ENCODE data around the gene RBBP8NL. TPM values are rescaled to one million over a fixed set of nuclear protein-coding genes. Genes with fewer than 3 reads are reported as not detected.

RBBP8NL gene
- total RNA-seq, 4 donors from 2014 or later = not detected

- WGBS, 2 donors = 69 to 79% methylated on average over 20 to 22 of the region's 22 CpGs
- no peak for DNase-seq (ENCODE audit: low spot score in 2 of 2)
- Histone ChIP-seq H3K4me3 (no peak overlapping the region), H3K36me3 (no peaks in the 10 kb centered on the region), H3K27ac (peak overlapping the region in 1 of 4 donors; percentile 66), H3K4me1 (peaks cover 0 to 16% (median 9%) of the 10 kb centered on the region in 4 donors), H3K9me3 (no peaks in the 10 kb centered on the region), H3K27me3 (peaks cover 0 to 17% of the 10 kb centered on the region in 2 donors)
- TF ChIP-seq EP300 (IDR thresholded peaks at IDR 0.05) (no peak), CTCF (IDR thresholded peaks at IDR 0.05) (no peak)
Measured at GRCh38 chr20:62412194-62413024, 14.9 kb downstream of the RBBP8NL start.

GRCh38 chr20:62411479-62412193 is 15.7 kb downstream of the RBBP8NL start:
- Histone ChIP-seq H3K9me3 (no peaks in the 10 kb centered on the region), H3K27ac (peak overlapping the region in 1 of 4 donors; percentile 66), H3K27me3 (peaks cover 0 to 17% of the 10 kb centered on the region in 2 donors), H3K36me3 (no peaks in the 10 kb centered on the region), H3K4me3 (no peak overlapping the region), H3K4me1 (peaks cover 0 to 19% (median 11%) of the 10 kb centered on the region in 4 donors)
- 69 to 81% methylated on average over 12 to 24 of the region's 24 CpGs for WGBS, 2 donors
- no peak for TF ChIP-seq CTCF (IDR thresholded peaks at IDR 0.05)
- no peak for TF ChIP-seq EP300 (IDR thresholded peaks at IDR 0.05)
- DNase-seq (ENCODE audit: low spot score in 2 of 2) = no peak

- TF ChIP-seq EP300 (IDR thresholded peaks at IDR 0.05) = no peak
- no peak for TF ChIP-seq POLR2A (IDR thresholded peaks at IDR 0.05)
- TF ChIP-seq CTCF (IDR thresholded peaks at IDR 0.05) = no peak
- 64 to 76% methylated on average over 6 to 13 of the region's 19 CpGs for WGBS, 2 donors
- H3K4me3 ChIP-seq = no peak overlapping the region
- H3K27ac ChIP-seq = peak overlapping the region in 1 of 4 donors; percentile 66
- peaks cover 0 to 13% of the 10 kb centered on the region in 2 donors for H3K27me3 ChIP-seq
- H3K9me3 ChIP-seq = no peaks in the 10 kb centered on the region
- DNase-seq (ENCODE audit: low spot score in 2 of 2) = no peak
- H3K36me3 ChIP-seq = no peaks in the 10 kb centered on the region
- H3K4me1 ChIP-seq = peaks cover 0 to 27% (median 18%) of the 10 kb centered on the region in 4 donors
Measured at GRCh38 chr20:62410746-62411478, 16.4 kb downstream of the RBBP8NL start.

- Histone ChIP-seq H3K36me3 (no peaks in the 10 kb centered on the region), H3K4me1 (peaks cover 0 to 34% (median 24%) of the 10 kb centered on the region in 4 donors), H3K4me3 (no peak overlapping the region), H3K27me3 (peaks cover 0 to 8% of the 10 kb centered on the region in 2 donors), H3K27ac (peak overlapping the region in 1 of 4 donors; percentile 66), H3K9me3 (no peaks in the 10 kb centered on the region)
- 3 to 12% methylated on average over 19 to 27 of the region's 30 CpGs for WGBS, 2 donors
- DNase-seq (ENCODE audit: low spot score in 2 of 2) = no peak
- TF ChIP-seq EP300 (IDR thresholded peaks at IDR 0.05) (no peak), CTCF (IDR thresholded peaks at IDR 0.05) (peak in 4 of 5 experiments; percentile 12 to 36 (median 20))
Measured at GRCh38 chr20:62409931-62410745, 17.2 kb downstream of the RBBP8NL start.

Measured in tibial nerve (tissue), 4 donors.